ENCODE results near the gene KIF26A.

The KIF26A gene

DNA sequence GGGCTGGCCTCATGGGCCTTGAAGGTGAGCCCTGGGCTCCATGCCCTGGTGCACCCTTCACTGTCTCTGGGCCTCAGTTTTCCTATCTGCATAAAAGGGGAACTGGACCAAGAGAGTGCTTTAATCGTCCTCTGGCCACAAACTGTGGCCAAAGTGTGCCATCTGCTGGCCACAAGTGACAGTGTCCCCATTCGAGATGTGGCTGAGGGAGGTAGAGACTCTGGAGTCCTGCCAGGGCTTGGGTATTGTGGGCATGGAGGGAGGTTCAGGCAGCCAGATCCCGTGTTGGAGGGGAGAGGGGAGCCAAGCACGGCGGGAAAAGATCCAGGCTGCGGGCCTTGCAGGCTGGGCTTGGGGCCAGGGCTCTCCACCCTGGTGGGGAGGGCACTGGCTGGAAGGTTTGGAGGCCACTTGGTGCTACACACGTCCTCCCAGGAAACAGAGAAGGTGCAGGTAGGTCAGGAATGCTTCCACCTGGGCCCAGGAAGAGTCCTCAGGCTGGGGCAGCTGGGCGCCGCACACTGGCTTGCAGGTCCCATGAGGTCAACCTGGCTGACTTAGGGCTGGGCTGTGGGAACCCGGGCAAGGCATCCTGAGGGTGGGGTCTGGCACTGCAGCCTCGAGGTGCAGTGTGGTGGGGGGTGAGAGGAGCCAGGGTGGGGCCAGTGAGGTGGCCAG, 7.3 kb upstream of the KIF26A start:
- peak; percentile 50 for DNase-seq (ENCODE audit: low read depth, low spot score)

DNA sequence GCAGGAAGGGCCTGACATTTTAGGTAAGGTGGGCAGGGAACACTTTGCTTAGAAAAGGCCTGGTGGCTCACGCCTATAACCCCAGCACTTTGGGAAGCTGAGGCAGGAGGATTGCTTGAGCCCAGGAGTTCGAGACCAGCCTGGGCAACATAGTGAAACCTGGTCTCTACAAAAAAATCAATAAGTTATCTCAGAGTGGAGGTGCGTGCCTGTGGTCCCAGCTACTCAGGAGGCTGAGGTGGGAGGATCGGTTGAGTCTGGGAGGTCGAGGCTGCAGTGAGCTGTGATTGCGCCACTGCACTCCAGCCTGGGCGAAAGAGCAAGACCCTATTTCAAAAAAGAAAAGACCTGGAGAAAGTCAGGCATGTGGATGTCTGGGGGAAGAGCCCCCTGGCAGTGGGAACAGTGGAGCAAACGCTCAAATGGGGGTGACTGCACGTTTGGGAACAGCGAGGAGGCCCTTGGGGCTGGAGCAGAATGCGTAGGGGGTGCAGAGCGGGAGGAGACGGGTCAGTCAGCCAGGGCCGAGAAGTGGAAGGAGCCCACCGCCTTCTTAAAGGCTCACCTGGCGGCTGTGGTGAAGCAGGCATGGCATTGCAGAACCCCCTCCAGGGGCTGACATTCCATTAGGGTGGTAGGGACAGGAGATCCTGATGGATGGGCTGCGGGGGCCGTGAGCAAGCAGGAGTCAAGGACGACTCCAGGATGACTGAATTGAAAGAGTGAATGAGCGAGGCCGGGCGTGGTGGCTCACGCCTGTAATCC, 6.2 kb upstream of the KIF26A start:
- no peak for DNase-seq (ENCODE audit: low read depth, low spot score)

GRCh38 chr14:104132981-104133380, 5.4 kb upstream of the KIF26A start:
- no peak for DNase-seq (ENCODE audit: low read depth, low spot score)

DNA sequence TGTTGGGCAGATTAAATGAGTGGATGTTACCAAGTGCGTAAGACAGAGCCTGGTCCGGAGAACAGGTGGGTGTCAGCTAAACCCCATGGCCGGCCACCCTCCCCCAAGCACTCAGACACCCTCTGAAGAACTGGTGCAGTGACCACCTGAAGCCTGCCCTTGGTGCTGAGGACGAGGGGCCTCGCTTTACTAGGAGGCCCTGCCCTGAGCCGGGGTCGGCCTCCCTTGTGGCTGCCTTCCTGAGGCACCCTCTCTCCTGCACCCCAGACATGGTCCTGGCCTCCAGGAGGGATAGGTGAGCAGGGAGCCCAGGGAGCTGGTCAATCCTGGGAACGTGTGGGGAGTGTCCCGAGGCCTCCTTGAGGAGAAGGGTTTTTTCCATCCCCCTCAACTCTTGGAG, 4.9 kb upstream of the KIF26A start:
- DNase-seq (ENCODE audit: low read depth, low spot score), result no peak

- DNase-seq (ENCODE audit: low read depth, low spot score), result no peak
Measured at GRCh38 chr14:104134061-104134965, 4.1 kb upstream of the KIF26A start.

DNA sequence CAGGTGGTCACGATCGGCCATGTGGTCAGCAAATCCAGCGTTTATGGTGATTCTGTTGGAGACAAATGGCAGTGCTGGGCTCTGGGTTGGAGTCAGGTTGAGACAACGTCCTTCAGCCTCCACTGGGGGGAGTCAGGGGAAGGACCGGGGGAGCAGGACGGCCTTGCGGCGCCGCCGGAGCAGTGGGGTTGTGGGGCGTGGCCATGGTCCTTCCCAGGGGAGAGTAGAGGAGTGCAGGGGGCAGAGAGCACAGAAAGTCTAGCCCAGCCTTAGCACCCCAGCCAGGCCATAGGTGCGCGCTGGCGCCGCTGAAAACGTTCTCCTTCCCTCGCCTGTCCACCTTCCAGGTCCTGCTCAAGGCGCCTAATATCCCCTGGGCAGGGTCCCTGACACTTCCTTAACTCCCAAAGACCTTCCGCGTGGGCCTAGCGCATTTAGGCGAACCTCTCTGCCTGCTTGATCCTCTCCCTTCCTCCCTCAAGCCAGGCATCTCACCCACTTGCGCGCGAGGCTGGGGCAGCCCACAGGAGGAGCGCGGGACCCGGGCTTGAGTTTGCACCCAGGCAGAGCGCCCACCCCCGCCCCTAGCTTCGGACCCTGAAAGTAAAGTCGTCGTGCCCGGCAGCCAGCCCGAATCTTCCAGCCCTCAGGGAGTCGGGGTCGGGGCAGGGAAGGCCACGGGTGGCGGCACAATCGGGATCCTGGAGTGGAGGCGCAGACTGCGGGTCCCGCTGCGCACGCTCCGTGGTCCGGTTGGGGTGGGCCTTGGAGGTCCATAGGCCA, 3.1 kb upstream of the KIF26A start:
- DNase-seq (ENCODE audit: low read depth, low spot score), result no peak

DNA sequence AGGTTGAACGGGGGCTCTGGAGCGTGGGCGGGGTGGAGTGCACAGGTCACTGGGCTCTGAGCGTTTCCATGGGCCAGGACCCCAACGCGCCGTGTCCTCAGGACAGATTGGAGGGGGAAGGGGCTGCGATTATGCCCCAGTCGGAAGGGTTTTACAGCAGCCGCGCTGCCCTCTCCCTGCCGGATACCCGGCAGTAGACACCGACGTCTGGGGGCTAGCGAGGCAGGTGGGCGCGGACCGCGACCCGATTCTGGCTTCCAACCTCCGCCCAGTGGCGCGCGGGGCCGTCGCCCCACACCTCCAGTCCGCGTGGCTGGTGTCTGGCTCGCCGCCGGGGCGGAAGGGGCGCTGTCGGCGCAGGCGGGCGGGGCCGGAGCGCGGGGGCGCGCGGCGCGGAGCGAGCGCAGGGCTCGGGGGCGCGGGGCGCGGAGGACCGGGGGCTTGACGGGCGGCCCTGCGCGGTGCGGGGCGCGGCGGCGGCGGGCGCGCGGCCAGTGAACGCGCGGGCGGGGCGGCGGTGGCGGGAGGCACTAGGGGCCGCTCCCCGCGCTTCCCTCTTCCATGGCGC, 2.4 kb upstream of the KIF26A start:
- no peak for DNase-seq (ENCODE audit: low read depth, low spot score)

DNA sequence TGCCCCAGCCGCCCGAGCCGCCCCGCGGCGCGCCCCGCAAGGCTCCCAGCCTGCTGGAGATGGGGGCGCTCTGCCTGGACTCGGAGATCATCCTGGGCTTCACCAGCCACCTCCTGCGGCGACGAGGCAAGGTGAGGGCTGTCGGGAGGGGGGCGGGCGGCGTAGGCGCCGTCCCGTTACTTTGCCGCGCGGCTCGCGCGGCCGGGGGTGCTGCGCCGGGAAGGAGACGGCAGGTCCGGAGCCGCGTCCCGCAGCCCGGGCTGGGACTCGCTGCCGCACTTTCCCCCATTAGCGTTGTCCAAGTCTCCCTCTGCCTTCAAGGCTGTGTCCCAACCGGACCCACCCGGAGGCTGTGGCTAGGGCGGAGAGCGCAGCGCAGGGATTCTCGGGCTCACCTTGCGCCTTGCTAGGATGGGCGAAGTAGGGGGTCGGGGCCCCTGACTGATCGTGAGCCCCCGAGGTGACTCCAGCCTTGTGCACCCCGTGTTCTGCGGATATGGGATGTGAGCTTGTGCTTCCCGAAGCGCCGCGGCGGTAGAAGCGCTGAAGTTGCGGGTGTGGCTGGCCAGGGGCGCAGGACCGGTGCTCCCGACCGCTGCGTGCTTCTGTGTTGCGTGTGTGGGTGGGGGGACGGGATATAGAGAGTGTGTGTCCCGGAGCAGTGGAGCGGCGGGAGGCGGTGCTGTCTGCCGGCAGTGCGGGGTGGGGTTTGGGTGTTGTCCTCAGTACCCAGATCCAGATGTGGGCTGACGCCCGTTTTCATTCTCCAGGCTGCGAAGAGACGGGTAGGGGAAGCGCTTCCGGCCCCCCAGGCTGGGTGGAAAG, 1.7 kb upstream of the KIF26A start:
- no peak for DNase-seq (ENCODE audit: low read depth, low spot score)

GRCh38 chr14:104137297-104138097, 890 bp upstream of the KIF26A start:
- DNase-seq (ENCODE audit: low read depth, low spot score), result peak; percentile 65

GRCh38 chr14:104138718-104139459, 502 bp downstream of the KIF26A start:
- no peak for DNase-seq (ENCODE audit: low read depth, low spot score)

DNA sequence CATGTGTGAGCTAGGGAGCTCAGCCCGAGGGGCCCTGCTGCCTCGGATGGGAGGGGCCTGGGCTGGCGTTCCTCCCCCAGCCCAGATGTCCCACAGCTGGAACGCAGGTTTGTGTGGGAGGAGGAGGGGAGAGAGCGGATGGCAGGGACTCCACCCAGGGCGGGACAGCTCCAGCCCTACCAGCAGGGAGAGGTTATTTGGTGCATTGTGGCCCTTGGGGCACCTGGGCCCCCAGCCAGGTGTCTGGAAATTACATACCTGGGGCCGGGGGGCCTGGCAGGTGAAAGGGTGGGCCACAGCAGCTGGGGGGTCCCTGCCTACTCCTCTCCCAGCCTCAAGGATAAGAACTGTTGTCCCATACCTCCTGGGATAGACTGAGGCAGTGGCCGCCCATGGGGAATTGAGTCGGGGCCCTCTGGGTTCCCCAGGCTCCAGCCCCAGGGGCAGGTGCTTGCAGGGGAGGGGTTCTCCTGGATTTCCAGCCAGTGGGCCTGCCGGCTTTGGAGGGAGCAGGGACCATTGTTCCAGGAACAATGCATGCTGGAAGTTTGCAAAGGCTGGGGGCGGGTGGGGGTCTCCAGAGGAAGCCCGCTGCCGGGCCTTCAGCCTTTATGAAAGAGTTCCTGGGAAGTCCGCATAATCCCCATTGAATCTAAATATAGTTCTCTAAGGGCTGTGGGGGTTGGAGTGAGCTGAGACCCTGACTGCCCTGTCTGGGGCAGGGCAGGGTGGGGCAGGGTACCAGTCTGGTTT, 1.2 kb downstream of the KIF26A start:
- no peak for DNase-seq (ENCODE audit: low read depth, low spot score)

DNA sequence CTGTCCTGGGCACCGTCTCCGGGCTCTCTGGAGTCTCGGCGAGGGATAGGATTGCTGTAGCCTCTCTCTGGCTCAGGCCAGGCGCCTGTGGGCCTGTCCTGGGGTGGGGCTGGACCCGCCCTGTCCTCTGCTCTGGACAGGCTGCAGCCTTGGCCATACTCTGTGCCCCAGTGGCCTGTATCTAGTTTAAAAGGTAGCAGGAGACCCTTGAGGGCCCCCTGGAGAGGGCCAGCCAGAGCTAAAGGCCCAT, 1.8 kb downstream of the KIF26A start:
- DNase-seq (ENCODE audit: low read depth, low spot score), result no peak

- DNase-seq (ENCODE audit: low read depth, low spot score), result no peak
Measured at GRCh38 chr14:104140463-104141331, 2.3 kb downstream of the KIF26A start.

GRCh38 chr14:104141621-104142091, 3.3 kb downstream of the KIF26A start:
- no peak for DNase-seq (ENCODE audit: low read depth, low spot score)

DNA sequence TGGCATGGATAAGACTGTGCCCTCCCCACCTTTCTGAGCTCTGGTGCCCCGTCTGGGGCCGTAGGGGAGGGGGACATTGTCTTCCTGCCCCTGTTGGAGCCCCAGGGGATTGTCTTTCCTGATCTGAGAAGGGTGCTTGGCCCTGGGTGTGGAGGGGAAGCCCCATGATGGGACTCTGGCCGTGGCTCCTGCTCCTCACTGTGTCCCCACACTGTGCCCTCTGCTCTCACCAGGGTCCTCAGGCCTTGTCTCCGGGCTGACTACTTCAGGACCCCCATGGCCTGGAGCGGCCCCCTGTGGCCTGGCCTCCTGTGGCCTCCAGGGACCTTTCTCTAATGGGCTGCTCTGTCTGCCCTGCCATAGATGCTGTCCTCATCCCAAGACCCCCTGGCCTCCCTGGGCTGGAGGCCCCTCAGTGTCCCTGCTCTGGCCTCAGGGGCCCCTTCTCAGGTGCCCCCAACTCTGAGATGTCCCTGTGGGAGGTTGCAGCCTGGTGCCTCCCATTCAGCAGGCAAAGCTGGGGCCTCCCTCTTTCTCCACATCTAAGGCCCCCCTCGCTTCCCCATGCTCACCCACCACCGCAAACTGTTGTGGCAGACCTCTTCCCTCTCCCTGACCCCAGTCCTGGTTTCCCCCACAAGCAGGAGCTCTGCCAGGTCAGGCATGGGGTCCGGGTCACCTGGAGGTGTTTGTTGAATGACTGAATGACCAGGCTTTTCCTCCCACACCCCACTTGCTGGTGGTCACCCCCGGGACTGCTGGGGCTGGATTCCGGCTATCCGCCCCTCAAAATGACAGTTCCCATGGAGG, 4.0 kb downstream of the KIF26A start:
- DNase-seq (ENCODE audit: low read depth, low spot score), result no peak

DNA sequence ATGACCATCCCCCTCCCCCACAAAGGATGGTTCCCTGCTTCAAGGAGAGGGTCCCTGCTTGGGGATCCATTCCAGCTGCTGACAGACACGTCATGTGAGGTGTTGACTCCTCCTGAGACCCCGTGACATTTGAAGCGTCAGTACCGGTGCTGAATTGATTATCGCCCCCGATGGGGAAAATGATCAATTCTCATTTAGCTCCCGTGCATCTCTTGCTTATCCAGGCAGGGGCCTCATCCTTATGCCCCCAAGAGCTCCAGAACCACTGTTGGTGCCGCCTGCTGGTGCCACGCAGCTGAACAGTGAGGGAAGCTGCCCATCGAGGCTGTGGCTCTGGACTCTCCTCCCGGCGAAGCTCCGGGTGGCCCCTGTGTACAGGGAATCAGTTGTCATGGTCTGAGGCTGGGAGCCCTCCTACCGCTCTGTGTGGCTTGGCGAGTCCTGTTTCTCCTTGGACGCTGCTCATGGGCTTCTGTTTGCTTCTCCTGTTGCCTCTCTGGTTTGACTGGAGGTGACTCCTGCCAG, 4.6 kb downstream of the KIF26A start:
- DNase-seq (ENCODE audit: low read depth, low spot score), result no peak
